ENCODE data around the gene FBN1. TPM values are rescaled to one million over a fixed set of nuclear protein-coding genes. Genes with fewer than 3 reads are reported as not detected.

Gene FBN1
- total and polyA plus RNA-seq, 10 of the 15 experiments (the other 5 are each of a cell fraction or from before 2014, with no cell fraction given): 2.2 to 15.3 (median 7.0) TPM

DNA sequence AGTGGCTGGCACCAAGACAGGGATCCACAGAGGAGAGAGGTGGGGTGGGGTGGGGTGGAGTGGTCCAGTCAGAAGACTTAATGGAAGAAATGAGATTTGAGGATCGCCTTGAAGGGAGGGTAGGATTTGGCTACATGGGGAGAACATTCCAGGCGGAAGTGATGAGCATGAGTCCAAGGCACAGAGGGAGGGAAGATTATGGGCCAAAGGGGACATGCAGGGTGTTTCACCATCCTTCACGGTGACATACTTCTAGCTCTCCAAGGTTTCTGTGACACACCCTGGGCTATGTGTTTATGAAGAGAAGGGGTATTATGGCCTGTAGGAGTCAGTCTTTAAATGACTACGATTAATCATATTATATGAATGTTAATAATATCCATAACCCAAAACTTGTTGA lies 7.7 kb upstream of the FBN1 start:
- Histone ChIP-seq H3K9ac (ENCODE audit: control insufficient read depth, insufficient read depth, low read length) (no peak overlapping the region), H3K4me3 (no peak overlapping the region), H3K4me2 (ENCODE audit: control insufficient read depth, insufficient read depth) (no peak overlapping the region), H3K36me3 (ENCODE audit: control insufficient read depth in 2 of 2, insufficient read depth in 2 of 2, low read length in 1 of 2) (no peaks in the 10 kb centered on the region), H3K27ac (ENCODE audit: control insufficient read depth, insufficient read depth) (no peak overlapping the region), H2AFZ (ENCODE audit: control insufficient read depth, low read depth, low read length) (no peak overlapping the region), H3K9me3 (replicated peaks; ENCODE audit: control insufficient read depth, insufficient read depth, low read length) (no peaks in the 10 kb centered on the region), H3K4me1 (ENCODE audit: control insufficient read depth, insufficient read depth, low read length) (no peaks in the 10 kb centered on the region), H3K27me3 (replicated peaks in 1 of 2; ENCODE audit: control insufficient read depth in 2 of 2, insufficient read depth in 2 of 2, low read length in 1 of 2) (no peaks in the 10 kb centered on the region), H4K20me1 (ENCODE audit: control insufficient read depth, insufficient read depth) (no peaks in the 10 kb centered on the region), H3K79me2 (ENCODE audit: control insufficient read depth, insufficient read depth, low read length) (no peaks in the 10 kb centered on the region)
- ChIA-PET SMC1A (ENCODE audit: uncharacterized antibody, unreplicated experiment) (interaction anchor here (0.7 kb wide), 1 partner anchor 25 kb away, joined by 3 read pairs; no protein-coding TSS in a partner anchor), CTCF (no interaction called here), POLR2A (no interaction called here), RAD21 (ENCODE audit: unreplicated experiment) (no interaction called here)
- no TSS peak for BruUV-seq (replicated peaks)
- FAIRE-seq: no peak
- 85% methylated on average over 4 of the region's 4 CpGs for WGBS (ENCODE audit: insufficient coverage, insufficient replicate concordance, low lambda C conversion rate, missing lambda C conversion rate)
- TF ChIP-seq ZNF592 (IDR thresholded peaks at IDR 0.05) (no peak), CHD4 (IDR thresholded peaks at IDR 0.05) (no peak), TAF1 (IDR thresholded peaks at IDR 0.05; ENCODE audit: borderline replicate concordance, low read depth, low read length) (no peak), POLR2AphosphoS5 (IDR thresholded peaks at IDR 0.05; ENCODE audit: low read length) (no peak), STAT3 (IDR thresholded peaks at IDR 0.05; ENCODE audit: low read depth, low read length) (no peak), RAD51 (IDR thresholded peaks at IDR 0.05) (no peak), CBX5 (IDR thresholded peaks at IDR 0.05; ENCODE audit: low read depth) (no peak)
- TF ChIP-seq, protein P1, sequence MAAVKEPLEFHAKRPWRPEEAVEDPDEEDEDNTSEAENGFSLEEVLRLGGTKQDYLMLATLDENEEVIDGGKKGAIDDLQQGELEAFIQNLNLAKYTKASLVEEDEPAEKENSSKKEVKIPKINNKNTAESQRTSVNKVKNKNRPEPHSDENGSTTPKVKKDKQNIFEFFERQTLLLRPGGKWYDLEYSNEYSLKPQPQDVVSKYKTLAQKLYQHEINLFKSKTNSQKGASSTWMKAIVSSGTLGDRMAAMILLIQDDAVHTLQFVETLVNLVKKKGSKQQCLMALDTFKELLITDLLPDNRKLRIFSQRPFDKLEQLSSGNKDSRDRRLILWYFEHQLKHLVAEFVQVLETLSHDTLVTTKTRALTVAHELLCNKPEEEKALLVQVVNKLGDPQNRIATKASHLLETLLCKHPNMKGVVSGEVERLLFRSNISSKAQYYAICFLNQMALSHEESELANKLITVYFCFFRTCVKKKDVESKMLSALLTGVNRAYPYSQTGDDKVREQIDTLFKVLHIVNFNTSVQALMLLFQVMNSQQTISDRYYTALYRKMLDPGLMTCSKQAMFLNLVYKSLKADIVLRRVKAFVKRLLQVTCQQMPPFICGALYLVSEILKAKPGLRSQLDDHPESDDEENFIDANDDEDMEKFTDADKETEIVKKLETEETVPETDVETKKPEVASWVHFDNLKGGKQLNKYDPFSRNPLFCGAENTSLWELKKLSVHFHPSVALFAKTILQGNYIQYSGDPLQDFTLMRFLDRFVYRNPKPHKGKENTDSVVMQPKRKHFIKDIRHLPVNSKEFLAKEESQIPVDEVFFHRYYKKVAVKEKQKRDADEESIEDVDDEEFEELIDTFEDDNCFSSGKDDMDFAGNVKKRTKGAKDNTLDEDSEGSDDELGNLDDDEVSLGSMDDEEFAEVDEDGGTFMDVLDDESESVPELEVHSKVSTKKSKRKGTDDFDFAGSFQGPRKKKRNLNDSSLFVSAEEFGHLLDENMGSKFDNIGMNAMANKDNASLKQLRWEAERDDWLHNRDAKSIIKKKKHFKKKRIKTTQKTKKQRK (IDR thresholded peaks at IDR 0.05; ENCODE audit: low read depth, low read length): no peak
- in situ Hi-C loops (cut with MboI): no loop called here
- DNase-seq (ENCODE audit: low read depth, low spot score): no peak
- no peak for ATAC-seq
- intact Hi-C loops (cut with micrococcal nuclease; ENCODE audit: unreplicated experiment): no loop called here
